K562 (cell line): Measurements from ENCODE around the gene UIMC1. TPM values are rescaled to one million over a fixed set of nuclear protein-coding genes. Genes with fewer than 3 reads are reported as not detected.

Source experiments
- ATAC-seq: fragments of 200-7000 bp; cut with Tn5 transposase; 3 replicates; pipeline ENCODE4 v1.9.1; 2020; ENCODE audit warnings: moderate library complexity
- BruUV-seq: library from RNA; stranded (reverse); fragments of 400-500 nt; replicated peaks from 2 replicates; lab custom pipeline; 2021; lab: Mats Ljungman, UMichigan
- CTCF ChIA-PET: fragments of 300-600 bp; formaldehyde crosslinking; extraction: SDS; loops from one replicate; lab custom pipeline; 2021; ENCODE audit warnings: low intra/inter-chr PET ratio; lab: Yijun Ruan, JAX
- POLR2A ChIA-PET: fragments of 300-600, 350-650 bp; sonication (Branson Sonifier 250); formaldehyde crosslinking; extraction: SDS; loops from one replicate; lab custom pipeline; 2021; ENCODE audit warnings: antibody characterized with exemption, inconsistent platforms; lab: Yijun Ruan, JAX
- DNase-seq, 4 experiments: peaks; one replicate each; pipeline versions ENCODE4 v3.0.0 to v3.0.0-alpha.2; 2011 to 2018; ENCODE audit warnings: low spot score in 3 of 4, mixed read lengths in 3 of 4; ENCODE audit errors: extremely low read depth in 1 of 4
- FAIRE-seq: peaks from 2 replicates; lab custom pipeline; 2011; peaks lifted over from hg19 to GRCh38; lab: Jason Lieb, UNC
- H2AFZ ChIP-seq: 2 replicates; pipeline ENCODE4 v1.6.0; 2011; ENCODE audit warnings: low read depth, low read length, control low read depth, inconsistent platforms
- H3K27ac ChIP-seq: fragments of 200-600 bp; 3 replicates; pipeline ENCODE4 v1.8.0; 2011; ENCODE audit warnings: low read depth, mild to moderate bottlenecking, control low read depth, inconsistent platforms, low read length, moderate library complexity, mixed read lengths; ENCODE audit errors: extremely low read depth
- H3K27me3 ChIP-seq, 2 experiments: fragments of 300-600 bp in 1 of 2; 2 replicates in 1 of 2; 3 replicates in 1 of 2; pipeline versions ENCODE4 v1.6.0 to v1.8.0; 2011; ENCODE audit warnings: inconsistent platforms in 2 of 2, low read length in 2 of 2, mild to moderate bottlenecking in 1 of 2, mixed read lengths in 1 of 2, moderate library complexity in 1 of 2; ENCODE audit not compliant: control insufficient read depth in 2 of 2, insufficient read depth in 2 of 2
- H3K36me3 ChIP-seq: fragments of 300-600 bp; 3 replicates; pipeline ENCODE4 v1.8.0; 2011; ENCODE audit warnings: mild to moderate bottlenecking, low read length, inconsistent platforms; ENCODE audit not compliant: control insufficient read depth, insufficient read depth
- H3K4me1 ChIP-seq, 2 experiments: fragments of 200-600 bp in 1 of 2; replicated peaks in 1 of 2; 2 replicates in 1 of 2; 3 replicates in 1 of 2; pipeline versions ENCODE4 v1.5.1 to v1.8.0; 2011; ENCODE audit warnings: inconsistent platforms in 2 of 2, low read length in 2 of 2, mild to moderate bottlenecking in 1 of 2, mixed read lengths in 1 of 2, moderate library complexity in 1 of 2; ENCODE audit not compliant: control insufficient read depth in 2 of 2, insufficient read depth in 2 of 2
- H3K4me2 ChIP-seq: 2 replicates; pipeline ENCODE4 v1.6.1; 2011; ENCODE audit warnings: low read length, control low read depth, inconsistent platforms, mixed read lengths; ENCODE audit not compliant: insufficient read depth
- H3K4me3 ChIP-seq: fragments of 200-600 bp; sonication (generic), shearing (Covaris generic); 2 replicates; pipeline ENCODE4 v1.5.1; 2016; ENCODE audit warnings: control low read depth, inconsistent platforms
- H3K79me2 ChIP-seq: fragments of 200-600 bp; 3 replicates; pipeline ENCODE4 v1.8.0; 2011; ENCODE audit warnings: low read length, inconsistent platforms; ENCODE audit not compliant: control insufficient read depth, insufficient read depth
- H3K9ac ChIP-seq, 2 experiments: 2 replicates each; pipeline versions ENCODE4 v1.6.0 to v1.6.1; 2011; ENCODE audit warnings: low read depth in 2 of 2, low read length in 2 of 2, control low read depth in 1 of 2, inconsistent platforms in 1 of 2, mild to moderate bottlenecking in 1 of 2, mixed read lengths in 1 of 2; ENCODE audit not compliant: insufficient read depth in 1 of 2
- H3K9me1 ChIP-seq: one replicate; pipeline ENCODE4 v1.6.0; 2011; ENCODE audit warnings: inconsistent platforms, mild to moderate bottlenecking, low read length, moderate library complexity; ENCODE audit not compliant: control insufficient read depth, insufficient read depth
- H3K9me3 ChIP-seq: replicated peaks from 2 replicates; pipeline ENCODE4 v1.5.1; 2011; ENCODE audit warnings: low read depth, low read length, inconsistent platforms; ENCODE audit not compliant: control insufficient read depth, insufficient read depth
- H4K20me1 ChIP-seq: replicated peaks from 2 replicates; pipeline ENCODE4 v1.6.1; 2011; ENCODE audit warnings: low read length, inconsistent platforms, mixed read lengths; ENCODE audit not compliant: control insufficient read depth, insufficient read depth
- BHLHE40 ChIP-seq: IDR thresholded peaks from 2 replicates; pipeline ENCODE4 v1.6.1; 2011; ENCODE audit warnings: low read length, improper control_type of control experiment
- CBFB ChIP-seq: sonication (generic); formaldehyde crosslinking; IDR thresholded peaks from 2 replicates; pipeline ENCODE4 v1.4.0; 2020; ENCODE audit warnings: mild to moderate bottlenecking, missing genetic modification reagents
- KLF1 ChIP-seq: fragments of 450-650 bp; IDR thresholded peaks from 2 replicates; pipeline ENCODE4 v1.6.1; 2016; ENCODE audit warnings: missing genetic modification characterization, missing compliant biosample characterization
- MCM7 ChIP-seq, 2 experiments: fragments of 450-650 bp; IDR thresholded peaks; 2 replicates each; pipeline ENCODE4 v1.6.1; 2016 to 2018
- NCOA6 ChIP-seq: fragments of 450-650 bp; IDR thresholded peaks from 2 replicates; pipeline ENCODE4 v1.6.1; 2017; ENCODE audit warnings: mild to moderate bottlenecking
- PRPF4 ChIP-seq: fragments of 200-400 bp; formaldehyde crosslinking; IDR thresholded peaks from one replicate; pipeline ENCODE4 v1.6.1; 2017; ENCODE audit warnings: low read length, low read depth, mild to moderate bottlenecking; ENCODE audit not compliant: insufficient read depth, poor library complexity, severe bottlenecking
- RBFOX2 ChIP-seq: fragments of 200-400 bp; formaldehyde crosslinking; IDR thresholded peaks from 2 replicates; pipeline ENCODE4 v1.6.1; 2017; ENCODE audit warnings: low read depth, mild to moderate bottlenecking, low read length, moderate library complexity
- SMAD3 ChIP-seq: fragments of 450-650 bp; formaldehyde crosslinking; conservative IDR thresholded peaks from 2 replicates; pipeline ENCODE4 v1.4.0; 2020; ENCODE audit warnings: mild to moderate bottlenecking
- STAG1 ChIP-seq: sonication (generic); formaldehyde crosslinking; IDR thresholded peaks from 2 replicates; pipeline ENCODE4 v1.5.0; 2020; ENCODE audit warnings: missing genetic modification reagents, borderline replicate concordance
- TBL1XR1 ChIP-seq, 2 experiments: IDR thresholded peaks; 2 replicates each; pipeline ENCODE4 v1.6.1; 2012; ENCODE audit warnings: improper control_type of control experiment in 2 of 2, low read length in 2 of 2, mild to moderate bottlenecking in 1 of 2
- TCF7 ChIP-seq: sonication (generic); IDR thresholded peaks from 2 replicates; pipeline ENCODE4 v1.6.1; 2016; ENCODE audit warnings: antibody characterized with exemption, borderline replicate concordance
- TOE1 ChIP-seq, 2 experiments: fragments of 450-650 bp in 1 of 2; sonication (generic) in 1 of 2; formaldehyde crosslinking in 1 of 2; IDR thresholded peaks; 2 replicates each; pipeline versions ENCODE4 v1.7.1 to v1.8.0; 2016 to 2022; ENCODE audit warnings: borderline replicate concordance in 2 of 2, mild to moderate bottlenecking in 2 of 2, antibody characterized with exemption in 1 of 2, inconsistent platforms in 1 of 2, low read depth in 1 of 2, missing genetic modification reagents in 1 of 2, moderate library complexity in 1 of 2
- ZNF143 ChIP-seq: sonication (generic); formaldehyde crosslinking; IDR thresholded peaks from 2 replicates; pipeline ENCODE4 v1.9.0; 2022; ENCODE audit warnings: mild to moderate bottlenecking, missing genetic modification reagents
- ZNF311 ChIP-seq: fragments of 250-450 bp; sonication (Bioruptor Pico); IDR thresholded peaks from 2 replicates; pipeline ENCODE4 v1.4.0; 2020; ENCODE audit warnings: mild to moderate bottlenecking, moderate library complexity
- WGBS: fragments of 100-300 bp; shearing (Covaris generic); methylation state at CpG from one replicate; pipeline ENCODE4 v1.1.6; 2016; ENCODE audit warnings: low coverage, mixed read lengths; ENCODE audit not compliant: insufficient coverage; ENCODE audit errors: missing lambda C conversion rate; 5-methylcytosine and 5-hydroxymethylcytosine counted together
- in situ Hi-C: fragments of 300-500 bp; cut with MboI; formaldehyde crosslinking; loops from 4 replicates; pipeline ENCODE4 v1.15.0; 2018; ENCODE audit warnings: inconsistent platforms, mixed read lengths
- intact Hi-C: fragments of 100-400 bp; cut with micrococcal nuclease; formaldehyde crosslinking; loops from 2 replicates; pipeline ENCODE4 v1.14.2; 2022
- polyA plus RNA-seq, 8 experiments: library from polyadenylated mRNA; depleted of rRNA in 4 of 8; stranded (reverse) in 5 of 8; unstranded in 3 of 8; fragments of >200 nt; fragmentation: Nextera tagmentation in 2 of 8; fragmentation: Illumina TruSeq in 1 of 8; extraction: Ambion mirVana in 2 of 8; extraction: Trizol in 1 of 8; gene quantifications; 2 replicates each; pipeline versions ENCODE4 v1.2.1 to v1.2.3, GENCODE V29; 2011 to 2014; ENCODE audit warnings: inconsistent platforms in 1 of 8, missing spikeins in 1 of 8
- total RNA-seq, 7 experiments: library from RNA; depleted of rRNA in 6 of 7; stranded (reverse); fragments of >200 nt in 6 of 7; fragmentation: Illumina TruSeq in 2 of 7; extraction: Trizol in 2 of 7; gene quantifications; 2 replicates each; pipeline versions ENCODE4 v1.2.1 to v1.2.3, GENCODE V29; 2011 to 2021; ENCODE audit warnings: low replicate concordance in 1 of 7

The UIMC1 gene
- total and polyA plus RNA-seq, 9 of the 15 experiments (the other 6 are each of a cell fraction or from before 2014, with no cell fraction given), result 14.9 to 51.7 (median 36.8) TPM

DNA sequence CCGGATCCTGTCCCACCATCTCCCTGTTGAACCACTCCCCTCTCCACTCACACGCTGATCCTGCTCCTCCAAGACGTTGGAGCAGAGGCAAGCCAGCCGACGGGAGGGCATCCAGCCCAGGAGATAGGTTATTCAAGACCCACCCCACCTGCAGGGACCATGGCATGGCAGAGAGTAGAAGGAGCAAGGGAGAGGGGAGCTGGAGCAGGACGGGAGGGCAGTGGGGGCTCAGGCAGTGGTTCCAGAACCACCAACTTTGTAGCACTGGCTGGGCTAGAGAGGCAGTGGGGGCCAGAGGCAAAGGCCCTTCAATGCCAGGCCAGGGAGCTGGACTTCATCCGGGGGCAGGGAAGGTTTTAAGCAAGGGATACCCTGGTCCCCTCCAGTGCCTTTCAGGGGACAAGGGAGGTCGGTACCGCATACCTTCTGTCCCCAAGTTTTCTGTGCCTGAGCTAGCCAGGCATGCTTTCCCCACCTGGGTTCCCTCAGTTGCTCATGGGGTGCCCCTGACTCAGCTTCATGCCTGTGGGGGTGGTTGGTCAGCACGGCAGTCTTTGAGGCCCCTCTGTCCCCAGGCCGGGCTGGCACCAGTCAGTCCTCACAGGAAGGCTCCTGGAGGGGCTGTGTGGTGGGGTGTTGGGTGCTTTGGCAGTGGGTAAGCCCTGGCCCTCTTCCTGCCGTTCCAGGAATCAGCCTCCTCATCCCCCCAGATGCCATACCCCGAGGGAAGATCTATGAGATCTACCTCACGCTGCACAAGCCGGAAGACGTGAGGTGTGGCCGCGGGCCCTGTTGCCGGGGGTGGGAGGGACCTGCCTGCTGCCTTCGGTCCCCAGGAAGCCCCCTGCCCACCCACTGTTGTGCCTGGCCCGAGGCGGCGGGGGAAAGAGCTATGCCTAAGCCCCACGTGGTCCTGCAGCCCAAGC lies 129.8 kb downstream of the UIMC1 start:
- in situ Hi-C loops (no loop called here), intact Hi-C loops (no loop called here)
- peaks cover 4% of the 10 kb centered on the region for H3K9me1 ChIP-seq
- FAIRE-seq (no peak), DNase-seq (no peak), ATAC-seq (no peak)
- ChIA-PET POLR2A (interaction anchor here (0.7 to 1.2 kb wide), 3 partner anchors 14 to 147 kb away, joined by 3 to 4 read pairs (median 3); no protein-coding TSS in a partner anchor), CTCF (no interaction called here)
- peaks cover 69 to 85% of the 10 kb centered on the region in 2 experiments for H3K27me3 ChIP-seq
- no peak overlapping the region for H3K9ac ChIP-seq
- BruUV-seq, result no TSS peak
- no peak overlapping the region for H3K4me2 ChIP-seq
- WGBS, result 3% methylated on average over 17 of the region's 24 CpGs
- H3K4me3 ChIP-seq, result no peak overlapping the region
- H3K36me3 ChIP-seq, result no peaks in the 10 kb centered on the region
- TF ChIP-seq STAG1, result no peak
- TF ChIP-seq TCF7, result no peak
- TF ChIP-seq NCOA6, result no peak
- TF ChIP-seq KLF1, result no peak
- TF ChIP-seq BHLHE40, result no peak
- no peak for TF ChIP-seq TBL1XR1 (IDR thresholded peaks at IDR 0.05; ENCODE audit: low read length in 2 of 2)
- no peak for TF ChIP-seq CBFB
- no peak for TF ChIP-seq SMAD3 (CRISPR knock-in tag)
- no peak for TF ChIP-seq ZNF143 (CRISPR knock-in tag)
- TF ChIP-seq PRPF4, result no peak
- no peak for TF ChIP-seq TOE1 (IDR thresholded peaks at IDR 0.05; ENCODE audit: borderline replicate concordance)
- TF ChIP-seq TOE1 (CRISPR knock-in tag; IDR thresholded peaks at IDR 0.05; ENCODE audit: borderline replicate concordance, low read depth), result no peak
- TF ChIP-seq ZNF311 (CRISPR knock-in tag), result no peak
- TF ChIP-seq RBFOX2, result no peak
- no peak for TF ChIP-seq MCM7 (IDR thresholded peaks at IDR 0.05)
- H2AFZ ChIP-seq, result no peak overlapping the region
- no peak overlapping the region for H3K27ac ChIP-seq
- no peaks in the 10 kb centered on the region for H3K9me3 ChIP-seq
- H3K79me2 ChIP-seq, result no peaks in the 10 kb centered on the region
- H4K20me1 ChIP-seq, result peaks cover 18% of the 10 kb centered on the region
- H3K4me1 ChIP-seq, result peaks cover 0 to 58% of the 10 kb centered on the region in 2 experiments; a peak in 2 of 5 replicates
